IMR-90 (cell line): ENCODE data around the gene CD93. TPM values are rescaled to one million over a fixed set of nuclear protein-coding genes. Genes with fewer than 3 reads are reported as not detected.

Source experiments
- ATAC-seq: fragments of 200-7000 bp; cut with Tn5 transposase; 2 replicates; pipeline ENCODE4 v1.9.1; 2020; ENCODE audit warnings: low read depth, mild to moderate bottlenecking, moderate library complexity
- BruUV-seq: library from RNA; stranded (reverse); fragments of 400-500 nt; replicated peaks from 2 replicates; lab custom pipeline; 2021; lab: Mats Ljungman, UMichigan
- CTCF ChIA-PET: fragments of 300-600 bp; formaldehyde crosslinking; extraction: SDS; loops from one replicate; lab custom pipeline; 2021; ENCODE audit warnings: antibody characterized with exemption; lab: Yijun Ruan, JAX
- POLR2A ChIA-PET: fragments of 300-600 bp; sonication (Branson Sonifier 250); formaldehyde crosslinking; loops from one replicate; lab custom pipeline; 2022; ENCODE audit warnings: antibody characterized with exemption; ENCODE audit not compliant: unreplicated experiment; lab: Charles Lee
- DNase-seq: peaks from one replicate; pipeline ENCODE4 v3.0.0; 2013
- H2AFZ ChIP-seq: replicated peaks from 2 replicates; pipeline ENCODE3; 2013; ENCODE audit warnings: low read length, mild to moderate bottlenecking; ENCODE audit not compliant: poor library complexity
- H2AK5ac ChIP-seq: 2 replicates; pipeline ENCODE4 v1.6.1; 2013; ENCODE audit warnings: low read depth, low read length, inconsistent platforms
- H2AK9ac ChIP-seq: replicated peaks from 2 replicates; pipeline ENCODE3; 2013; ENCODE audit warnings: mild to moderate bottlenecking, low read depth, low read length, moderate library complexity; ENCODE audit not compliant: poor library complexity
- H2BK120ac ChIP-seq: 2 replicates; pipeline ENCODE4 v1.6.1; 2013; ENCODE audit warnings: low read depth, low read length, inconsistent platforms
- H2BK15ac ChIP-seq: 3 replicates; pipeline ENCODE4 v1.6.1; 2013; ENCODE audit warnings: low read depth, low read length, inconsistent platforms
- H2BK20ac ChIP-seq: 2 replicates; pipeline ENCODE4 v1.6.1; 2013; ENCODE audit warnings: low read depth, mild to moderate bottlenecking, inconsistent platforms, low read length, moderate library complexity
- H2BK5ac ChIP-seq: 2 replicates; pipeline ENCODE4 v1.6.1; 2013; ENCODE audit warnings: mild to moderate bottlenecking, low read depth, low read length, inconsistent platforms; ENCODE audit not compliant: poor library complexity, severe bottlenecking
- H3K14ac ChIP-seq: replicated peaks from 2 replicates; pipeline ENCODE4 v1.6.1; 2013; ENCODE audit warnings: low read depth, low read length, inconsistent platforms
- H3K18ac ChIP-seq: 2 replicates; pipeline ENCODE4 v1.6.1; 2013; ENCODE audit warnings: low read depth, low read length, control low read depth
- H3K23ac ChIP-seq: 2 replicates; pipeline ENCODE4 v1.6.1; 2013; ENCODE audit warnings: low read depth, low read length, inconsistent platforms
- H3K27ac ChIP-seq: 2 replicates; pipeline ENCODE4 v1.5.1; 2013; ENCODE audit warnings: mild to moderate bottlenecking, control low read depth, low read length; ENCODE audit not compliant: insufficient read depth
- H3K27me3 ChIP-seq: 2 replicates; pipeline ENCODE4 v1.6.1; 2013; ENCODE audit warnings: low read length; ENCODE audit not compliant: control insufficient read depth, insufficient read depth
- H3K36me3 ChIP-seq: 2 replicates; pipeline ENCODE4 v1.6.1; 2013; ENCODE audit warnings: low read length, mixed read lengths; ENCODE audit not compliant: control insufficient read depth, insufficient read depth
- H3K4ac ChIP-seq: 2 replicates; pipeline ENCODE4 v1.6.1; 2013; ENCODE audit warnings: low read depth, low read length, inconsistent platforms
- H3K4me1 ChIP-seq: 2 replicates; pipeline ENCODE4 v1.6.1; 2013; ENCODE audit warnings: low read length, mixed read lengths; ENCODE audit not compliant: control insufficient read depth, insufficient read depth
- H3K4me2 ChIP-seq: 2 replicates; pipeline ENCODE4 v1.6.1; 2013; ENCODE audit warnings: low read depth, mild to moderate bottlenecking, control low read depth, low read length, moderate library complexity
- H3K4me3 ChIP-seq: 2 replicates; pipeline ENCODE4 v1.5.1; 2013; ENCODE audit warnings: low read depth, mild to moderate bottlenecking, control low read depth, low read length, moderate library complexity; ENCODE audit not compliant: insufficient read depth
- H3K56ac ChIP-seq: 2 replicates; pipeline ENCODE4 v1.6.1; 2013; ENCODE audit warnings: low read length, inconsistent platforms; ENCODE audit not compliant: insufficient read depth; ENCODE audit errors: extremely low read depth
- H3K79me1 ChIP-seq, 2 experiments: 2 replicates each; pipeline ENCODE4 v1.6.1; 2013; ENCODE audit warnings: low read length in 2 of 2, inconsistent platforms in 1 of 2, low read depth in 1 of 2
- H3K9ac ChIP-seq: 2 replicates; pipeline ENCODE4 v1.6.1; 2013; ENCODE audit warnings: low read depth, low read length, control low read depth
- H3K9me1 ChIP-seq: 2 replicates; pipeline ENCODE4 v1.6.1; 2013; ENCODE audit warnings: low read length, inconsistent platforms; ENCODE audit not compliant: insufficient read depth
- H3K9me3 ChIP-seq: 2 replicates; pipeline ENCODE4 v1.6.1; 2013; ENCODE audit warnings: low read length; ENCODE audit not compliant: control insufficient read depth, insufficient read depth
- H4K20me1 ChIP-seq: 2 replicates; pipeline ENCODE4 v1.6.1; 2013; ENCODE audit warnings: low read length, inconsistent platforms; ENCODE audit not compliant: insufficient read depth
- H4K5ac ChIP-seq: 2 replicates; pipeline ENCODE4 v1.6.1; 2013; ENCODE audit warnings: mild to moderate bottlenecking, low read depth, low read length, control low read depth
- H4K8ac ChIP-seq, 2 experiments: 2 replicates each; pipeline ENCODE4 v1.6.1; 2013; ENCODE audit warnings: low read depth in 2 of 2, low read length in 2 of 2, control low read depth in 1 of 2, inconsistent platforms in 1 of 2
- H4K91ac ChIP-seq: 2 replicates; pipeline ENCODE4 v1.6.1; 2013; ENCODE audit warnings: low read depth, low read length, inconsistent platforms; ENCODE audit not compliant: insufficient read depth
- POLR2A ChIP-seq: IDR thresholded peaks from 2 replicates; pipeline ENCODE4 v1.6.1; 2012; ENCODE audit warnings: mild to moderate bottlenecking, low read depth, low read length
- RAD21 ChIP-seq: IDR thresholded peaks from 2 replicates; pipeline ENCODE4 v1.6.1; 2012; ENCODE audit warnings: low read length, improper control_type of control experiment
- RCOR1 ChIP-seq: IDR thresholded peaks from 2 replicates; pipeline ENCODE4 v1.6.1; 2012; ENCODE audit warnings: mild to moderate bottlenecking, low read length, improper control_type of control experiment; ENCODE audit not compliant: insufficient replicate concordance
- RFX5 ChIP-seq: IDR thresholded peaks from 2 replicates; pipeline ENCODE4 v1.8.0; 2012; ENCODE audit warnings: low read depth, mild to moderate bottlenecking, low read length, moderate library complexity
- SMC3 ChIP-seq: fragments of 150-350 bp; IDR thresholded peaks from 2 replicates; pipeline ENCODE4 v1.6.1; 2016; ENCODE audit warnings: low read depth, mild to moderate bottlenecking, antibody characterized with exemption, low read length, moderate library complexity
- WGBS, 2 experiments: methylation state at CpG; one replicate each; pipeline versions ENCODE4 v1.1.5 to v1.1.7; 2013; ENCODE audit warnings: missing lambda C conversion rate in 2 of 2; ENCODE audit not compliant: insufficient read length in 1 of 2; ENCODE audit errors: extremely low coverage in 2 of 2; 5-methylcytosine and 5-hydroxymethylcytosine counted together
- dilution Hi-C: fragments of 300-500 bp; cut with HindIII; formaldehyde crosslinking; loops from one replicate; pipeline ENCODE4 v1.14.3; 2018; ENCODE audit warnings: low sequenced_read_pairs; ENCODE audit not compliant: unreplicated experiment
- in situ Hi-C: fragments of 300-500 bp; cut with MboI; formaldehyde crosslinking; loops from 3 replicates; pipeline ENCODE4 v1.14.3; 2019; ENCODE audit warnings: low sequenced_read_pairs, inconsistent platforms, mixed read lengths
- intact Hi-C: fragments of 100-400 bp; cut with micrococcal nuclease; formaldehyde crosslinking; loops from 2 replicates; pipeline ENCODE4 v1.10.0; 2022
- polyA plus RNA-seq, 3 experiments: library from polyadenylated mRNA; depleted of rRNA; stranded (reverse); fragments of >200 nt; gene quantifications; 2 replicates each; pipeline ENCODE4 v1.2.3, GENCODE V29; 2012; ENCODE audit warnings: low replicate concordance in 1 of 3
- total RNA-seq: library from RNA; depleted of rRNA; stranded (reverse); fragments of >200 nt; gene quantifications from 2 replicates; pipeline ENCODE4 v1.2.3, GENCODE V29; 2012
- TF ChIP-seq, protein P1 (sequence below): fragments of 150-350 bp; IDR thresholded peaks from 2 replicates; pipeline ENCODE4 v1.6.1; 2016; ENCODE audit warnings: low read depth, mild to moderate bottlenecking, low read length, moderate library complexity, borderline replicate concordance
- TF ChIP-seq, protein P2 (sequence below): fragments of 150-350 bp; IDR thresholded peaks from 2 replicates; pipeline ENCODE4 v1.6.1; 2017; ENCODE audit warnings: mild to moderate bottlenecking, antibody characterized with exemption, low read length, low read depth

The CD93 gene
- total and polyA plus RNA-seq, 2 of the 4 experiments (the other 2 are of a cell fraction) = under 0.01 to 0.02 TPM

DNA sequence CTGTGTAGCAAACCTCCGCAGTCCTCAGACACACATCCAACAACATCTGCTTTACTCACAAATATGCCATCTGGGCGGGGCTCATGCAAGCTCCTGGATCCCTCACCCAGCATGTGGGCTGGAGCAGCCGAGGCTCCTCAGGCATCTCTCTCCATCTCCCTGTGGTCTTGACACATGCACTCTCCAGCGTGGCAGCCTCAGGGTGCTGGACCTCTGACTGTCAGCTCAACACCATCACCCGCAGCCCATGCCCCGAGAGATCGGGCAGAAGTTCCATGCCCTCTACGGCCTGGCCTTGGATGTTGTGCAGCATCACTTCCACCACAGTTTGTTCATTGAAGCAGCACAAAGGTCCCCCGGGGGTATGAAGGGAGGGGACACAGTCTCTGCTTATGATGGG, 32.6 kb upstream of the CD93 start:
- H3K4ac ChIP-seq = no peak overlapping the region
- H3K4me3 ChIP-seq = no peak overlapping the region
- H3K9ac ChIP-seq = no peak overlapping the region
- no TSS peak for BruUV-seq
- no peaks in the 10 kb centered on the region for H3K9me3 ChIP-seq
- H4K20me1 ChIP-seq = no peaks in the 10 kb centered on the region
- no peak overlapping the region for H3K56ac ChIP-seq
- ATAC-seq (no peak), DNase-seq (no peak)
- H3K23ac ChIP-seq = no peak overlapping the region
- in situ Hi-C loops (no loop called here), intact Hi-C loops (no loop called here), dilution Hi-C loops (no loop called here)
- no peak overlapping the region for H4K5ac ChIP-seq
- H3K18ac ChIP-seq = no peak overlapping the region
- no peak overlapping the region for H2AFZ ChIP-seq
- no peaks in the 10 kb centered on the region for H3K36me3 ChIP-seq
- no peak overlapping the region for H3K4me2 ChIP-seq
- H3K4me1 ChIP-seq = peaks cover 4% of the 10 kb centered on the region; the same call in 1 of the 2 replicates
- POLR2A ChIA-PET = no interaction called here
- TF ChIP-seq SMC3 (no peak), POLR2A (no peak), RAD21 (no peak), RFX5 (no peak), RCOR1 (no peak)
- TF ChIP-seq, protein P1, sequence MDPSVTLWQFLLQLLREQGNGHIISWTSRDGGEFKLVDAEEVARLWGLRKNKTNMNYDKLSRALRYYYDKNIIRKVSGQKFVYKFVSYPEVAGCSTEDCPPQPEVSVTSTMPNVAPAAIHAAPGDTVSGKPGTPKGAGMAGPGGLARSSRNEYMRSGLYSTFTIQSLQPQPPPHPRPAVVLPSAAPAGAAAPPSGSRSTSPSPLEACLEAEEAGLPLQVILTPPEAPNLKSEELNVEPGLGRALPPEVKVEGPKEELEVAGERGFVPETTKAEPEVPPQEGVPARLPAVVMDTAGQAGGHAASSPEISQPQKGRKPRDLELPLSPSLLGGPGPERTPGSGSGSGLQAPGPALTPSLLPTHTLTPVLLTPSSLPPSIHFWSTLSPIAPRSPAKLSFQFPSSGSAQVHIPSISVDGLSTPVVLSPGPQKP = no peak
- TF ChIP-seq, protein P2, sequence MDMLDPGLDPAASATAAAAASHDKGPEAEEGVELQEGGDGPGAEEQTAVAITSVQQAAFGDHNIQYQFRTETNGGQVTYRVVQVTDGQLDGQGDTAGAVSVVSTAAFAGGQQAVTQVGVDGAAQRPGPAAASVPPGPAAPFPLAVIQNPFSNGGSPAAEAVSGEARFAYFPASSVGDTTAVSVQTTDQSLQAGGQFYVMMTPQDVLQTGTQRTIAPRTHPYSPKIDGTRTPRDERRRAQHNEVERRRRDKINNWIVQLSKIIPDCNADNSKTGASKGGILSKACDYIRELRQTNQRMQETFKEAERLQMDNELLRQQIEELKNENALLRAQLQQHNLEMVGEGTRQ = no peak
- no peaks in the 10 kb centered on the region for H3K9me1 ChIP-seq
- H2BK120ac ChIP-seq = no peak overlapping the region
- WGBS, 2 experiments = 76% methylated on average over 5 of the region's 9 CpGs; no CpG with 5 or more reads in 1 of the 2 experiments
- H2BK20ac ChIP-seq = no peak overlapping the region
- H3K79me1 ChIP-seq = no peaks in the 10 kb centered on the region
- H4K91ac ChIP-seq = no peak overlapping the region
- no peak overlapping the region for H2BK5ac ChIP-seq
- peaks cover 6% of the 10 kb centered on the region; the same call in 1 of the 2 replicates for H3K27me3 ChIP-seq
- no peak overlapping the region for H2AK9ac ChIP-seq
- no peak overlapping the region for H3K27ac ChIP-seq
- H4K8ac ChIP-seq = no peak overlapping the region
- CTCF ChIA-PET = interaction anchor here (1.3 kb wide), 1 partner anchor 13 kb away, joined by 4 read pairs; no protein-coding TSS in a partner anchor
- H2AK5ac ChIP-seq = no peak overlapping the region
- no peak overlapping the region for H3K14ac ChIP-seq
- H2BK15ac ChIP-seq = no peak overlapping the region
